Measurements from ENCODE around the gene NRL.

GRCh38 chr14:24145219-24145618 lies 30.5 kb upstream of the NRL start:
- no peak for TF ChIP-seq CTCF (IDR thresholded peaks at IDR 0.05; ENCODE audit: low read depth, low read length)
- TF ChIP-seq EZH2phosphoT487 (IDR thresholded peaks at IDR 0.05; ENCODE audit: low read depth), result no peak
